HepG2 (cell line): ENCODE measurements around the gene JPH3. TPM values are rescaled to one million over a fixed set of nuclear protein-coding genes. Genes with fewer than 3 reads are reported as not detected.

ENCODE experiments used
- ATAC-seq: fragments of 200-7000 bp; cut with Tn5 transposase; 3 replicates; pipeline ENCODE4 v1.9.1; 2020; ENCODE audit warnings: mild to moderate bottlenecking, moderate library complexity
- BruUV-seq: library from RNA; stranded (reverse); fragments of 400-500 nt; replicated peaks from 2 replicates; lab custom pipeline; 2021; lab: Mats Ljungman, UMichigan
- CTCF ChIA-PET: fragments of 300-600 bp; formaldehyde crosslinking; extraction: SDS; loops from one replicate; lab custom pipeline; 2021; ENCODE audit warnings: low total read pairs, inconsistent platforms, low intra/inter-chr PET ratio; lab: Yijun Ruan, JAX
- POLR2A ChIA-PET: fragments of 350-600 bp; sonication (Branson Sonifier 250); formaldehyde crosslinking; loops from one replicate; lab custom pipeline; 2020; ENCODE audit warnings: antibody characterized with exemption, inconsistent platforms; lab: Yijun Ruan, JAX
- DNase-seq: peaks from one replicate; pipeline ENCODE4 v3.0.0-alpha.2; 2015; ENCODE audit warnings: low spot score
- FAIRE-seq: peaks from 3 replicates; lab custom pipeline; 2011; peaks lifted over from hg19 to GRCh38; lab: Jason Lieb, UNC
- H2AFZ ChIP-seq: one replicate; pipeline ENCODE4 v1.6.1; 2011; ENCODE audit warnings: low read length, inconsistent platforms
- H3K27ac ChIP-seq: fragments of 300-600 bp; 3 replicates; pipeline ENCODE4 v1.8.0; 2011; ENCODE audit warnings: mixed run types, mild to moderate bottlenecking, mixed read lengths, low read length, inconsistent platforms; ENCODE audit not compliant: insufficient read depth; ENCODE audit errors: extremely low read length
- H3K27me3 ChIP-seq, 2 experiments: fragments of 200-600 bp in 1 of 2; 2 replicates in 1 of 2; 3 replicates in 1 of 2; pipeline versions ENCODE4 v1.6.0 to v1.8.0; 2011; ENCODE audit warnings: low read length in 2 of 2, mild to moderate bottlenecking in 2 of 2, moderate library complexity in 2 of 2, inconsistent platforms in 1 of 2; ENCODE audit not compliant: insufficient read depth in 2 of 2, control insufficient read depth in 1 of 2
- H3K36me3 ChIP-seq, 2 experiments: fragments of 200-600 bp in 1 of 2; replicated peaks in 1 of 2; 2 replicates in 1 of 2; 3 replicates in 1 of 2; pipeline versions ENCODE4 v1.5.1 to v1.8.0; 2011; ENCODE audit warnings: low read length in 2 of 2, inconsistent platforms in 1 of 2; ENCODE audit not compliant: insufficient read depth in 2 of 2, control insufficient read depth in 1 of 2
- H3K4me1 ChIP-seq: 2 replicates; pipeline ENCODE4 v1.5.1; 2012; ENCODE audit warnings: low read length, inconsistent platforms; ENCODE audit not compliant: insufficient read depth
- H3K4me2 ChIP-seq: 2 replicates; pipeline ENCODE4 v1.6.0; 2011; ENCODE audit warnings: low read depth, low read length, inconsistent platforms
- H3K4me3 ChIP-seq, 3 experiments: fragments of 200-600 bp in 1 of 3; sonication (generic), shearing (Covaris generic) in 1 of 3; replicated peaks in 1 of 3; 2 replicates each; pipeline ENCODE4 v1.5.1; 2011 to 2016; ENCODE audit warnings: low read length in 3 of 3, inconsistent platforms in 2 of 3, low read depth in 2 of 3, mild to moderate bottlenecking in 2 of 3, control low read depth in 1 of 3, mixed read lengths in 1 of 3; ENCODE audit not compliant: insufficient read depth in 1 of 3
- H3K79me2 ChIP-seq: one replicate; pipeline ENCODE4 v1.6.1; 2011; ENCODE audit warnings: low read length, inconsistent platforms; ENCODE audit not compliant: insufficient read depth
- H3K9ac ChIP-seq: 2 replicates; pipeline ENCODE4 v1.6.0; 2011; ENCODE audit warnings: mild to moderate bottlenecking, low read depth, low read length, inconsistent platforms; ENCODE audit not compliant: insufficient read depth
- H3K9me3 ChIP-seq: 2 replicates; pipeline ENCODE4 v1.5.1; 2012; ENCODE audit warnings: mild to moderate bottlenecking, low read length
- H4K20me1 ChIP-seq: 2 replicates; pipeline ENCODE4 v1.6.0; 2011; ENCODE audit warnings: inconsistent platforms, mild to moderate bottlenecking, low read length, moderate library complexity; ENCODE audit not compliant: insufficient read depth
- HNRNPUL1 ChIP-seq: fragments of 200-400 bp; formaldehyde crosslinking; IDR thresholded peaks from 2 replicates; pipeline ENCODE4 v1.6.1; 2017; ENCODE audit warnings: low read depth, mild to moderate bottlenecking, low read length, moderate library complexity
- KDM4B ChIP-seq: sonication (generic); formaldehyde crosslinking; IDR thresholded peaks from 2 replicates; pipeline ENCODE4 v1.4.0; 2020; ENCODE audit warnings: missing genetic modification reagents
- LCORL ChIP-seq, 2 experiments: fragments of 450-650 bp in 1 of 2; sonication (generic) in 1 of 2; formaldehyde crosslinking in 1 of 2; IDR thresholded peaks; 2 replicates each; pipeline versions ENCODE4 v1.5.0 to v1.6.1; 2017 to 2020; ENCODE audit warnings: antibody characterized with exemption in 1 of 2, missing genetic modification reagents in 1 of 2
- MTF2 ChIP-seq: sonication (generic); formaldehyde crosslinking; IDR thresholded peaks from 2 replicates; pipeline ENCODE4 v1.5.0; 2020; ENCODE audit warnings: missing genetic modification reagents, borderline replicate concordance
- MZF1 ChIP-seq: sonication (generic); formaldehyde crosslinking; IDR thresholded peaks from 2 replicates; pipeline ENCODE4 v1.8.1; 2023; ENCODE audit warnings: mild to moderate bottlenecking, missing genetic modification reagents, borderline replicate concordance
- YEATS2 ChIP-seq: sonication (generic); formaldehyde crosslinking; IDR thresholded peaks from 2 replicates; pipeline ENCODE4 v1.4.0; 2020; ENCODE audit warnings: missing genetic modification reagents, borderline replicate concordance
- ZNF784 ChIP-seq: sonication (generic); formaldehyde crosslinking; IDR thresholded peaks from 2 replicates; pipeline ENCODE4 v1.5.1; 2020; ENCODE audit warnings: missing genetic modification reagents, mild to moderate bottlenecking, borderline replicate concordance
- ZSCAN20 ChIP-seq: sonication (generic); formaldehyde crosslinking; IDR thresholded peaks from 2 replicates; pipeline ENCODE4 v1.4.0; 2020; ENCODE audit warnings: missing genetic modification reagents, mild to moderate bottlenecking, borderline replicate concordance
- WGBS: methylation state at CpG from one replicate; pipeline ENCODE4 v1.1.6; 2017; ENCODE audit warnings: low lambda C conversion rate; 5-methylcytosine and 5-hydroxymethylcytosine counted together
- in situ Hi-C: cut with HindIII; loops from 2 replicates; pipeline ENCODE4 v1.10.0; 2017; ENCODE audit warnings: low pct_unique_long_range_greater_than_20kb; ENCODE audit not compliant: extremely low pct_ligation_motif_present
- intact Hi-C: fragments of 100-400 bp; cut with micrococcal nuclease; formaldehyde crosslinking; loops from one replicate; pipeline ENCODE4 v1.10.0; 2022; ENCODE audit not compliant: unreplicated experiment
- polyA plus RNA-seq, 8 experiments: library from polyadenylated mRNA; depleted of rRNA in 3 of 8; stranded (reverse) in 7 of 8; unstranded in 1 of 8; fragments of >200 nt; fragmentation: Illumina TruSeq in 4 of 8; extraction: Trizol in 4 of 8; gene quantifications; 2 replicates each; pipeline versions ENCODE4 v1.2.1 to v1.2.3, GENCODE V29; 2011 to 2016; ENCODE audit warnings: low read depth in 4 of 8, missing spikeins in 1 of 8, mixed read lengths in 1 of 8; ENCODE audit not compliant: insufficient read depth in 1 of 8
- total RNA-seq, 5 experiments: library from RNA; depleted of rRNA; stranded (reverse); fragments of >200 nt; fragmentation: Illumina TruSeq; extraction: Trizol; gene quantifications; 2 replicates each; pipeline ENCODE4 v1.2.3, GENCODE V29; 2016; ENCODE audit warnings: low read depth in 1 of 5

The JPH3 gene
- total and polyA plus RNA-seq, 2 of the 13 experiments (the other 11 are each of a cell fraction or from before 2014, with no cell fraction given), result not detected

- 19% methylated on average over 16 of the region's 23 CpGs for WGBS
- DNase-seq (no peak), ATAC-seq (peak; percentile 16), FAIRE-seq (no peak)
- BruUV-seq, result no TSS peak
- H3K27me3 ChIP-seq, result peaks cover 30 to 79% of the 10 kb centered on the region in 2 experiments
- no peak overlapping the region for H3K4me3 ChIP-seq
- H4K20me1 ChIP-seq, result no peaks in the 10 kb centered on the region
- H3K9ac ChIP-seq, result no peak overlapping the region
- CTCF ChIA-PET, result no interaction called here
- POLR2A ChIA-PET, result no interaction called here
- H3K9me3 ChIP-seq, result no peaks in the 10 kb centered on the region
- H2AFZ ChIP-seq, result no peak overlapping the region
- no peaks in the 10 kb centered on the region for H3K4me1 ChIP-seq
- TF ChIP-seq LCORL (IDR thresholded peaks at IDR 0.05) (no peak), LCORL (CRISPR knock-in tag; IDR thresholded peaks at IDR 0.05) (no peak), MTF2 (CRISPR knock-in tag) (0 out of 2 replicates have a peak, but pooled peaks have one; percentile 31)
- H3K27ac ChIP-seq, result no peak overlapping the region
- intact Hi-C loops (no loop called here), in situ Hi-C loops (no loop called here)
- H3K36me3 ChIP-seq, result no peaks in the 10 kb centered on the region
- H3K79me2 ChIP-seq, result no peaks in the 10 kb centered on the region
- H3K4me2 ChIP-seq, result no peak overlapping the region
Measured at GRCh38 chr16:87648236-87648635, 45.9 kb downstream of the JPH3 start.

GRCh38 chr16:87648698-87649487 lies 46.6 kb downstream of the JPH3 start:
- CTCF ChIA-PET, result no interaction called here
- FAIRE-seq, result no peak
- BruUV-seq, result no TSS peak
- no peak overlapping the region for H2AFZ ChIP-seq
- POLR2A ChIA-PET, result no interaction called here
- H3K4me2 ChIP-seq, result no peak overlapping the region
- in situ Hi-C loops, result no loop called here
- 5% methylated on average over 23 of the region's 29 CpGs for WGBS
- intact Hi-C loops, result no loop called here
- no peak overlapping the region for H3K9ac ChIP-seq
- no peak overlapping the region for H3K27ac ChIP-seq
- H3K4me1 ChIP-seq, result no peaks in the 10 kb centered on the region
- H3K27me3 ChIP-seq, result peaks cover 28 to 76% of the 10 kb centered on the region in 2 experiments
- H4K20me1 ChIP-seq, result no peaks in the 10 kb centered on the region
- ATAC-seq, result no peak
- no peaks in the 10 kb centered on the region for H3K79me2 ChIP-seq
- no peak for DNase-seq
- no peaks in the 10 kb centered on the region for H3K36me3 ChIP-seq
- H3K9me3 ChIP-seq, result no peaks in the 10 kb centered on the region
- no peak overlapping the region for H3K4me3 ChIP-seq
- no peak for TF ChIP-seq YEATS2 (CRISPR knock-in tag)
- TF ChIP-seq HNRNPUL1, result no peak
- TF ChIP-seq KDM4B (CRISPR knock-in tag), result no peak
- TF ChIP-seq ZSCAN20 (CRISPR knock-in tag), result no peak
- TF ChIP-seq MZF1 (CRISPR knock-in tag), result no peak
- TF ChIP-seq ZNF784 (CRISPR knock-in tag), result no peak
